ENCODE measurements around the gene GRIN3B.
"Not testable (repeated sequence)": the region's sequence is repeated elsewhere in the genome, so short reads cannot be mapped to it uniquely, and the experiment has no call there.

The GRIN3B gene

GRCh38 chr19:1018393-1018792, 18.2 kb downstream of the GRIN3B start:
- DNase-seq (ENCODE audit: low read depth in 1 of 2, low spot score in 1 of 2): no peak

- DNase-seq (ENCODE audit: low read depth in 1 of 2, low spot score in 1 of 2): no peak
Observed at GRCh38 chr19:1018932-1019615, 18.9 kb downstream of the GRIN3B start.

GRCh38 chr19:1019616-1019961, 19.4 kb downstream of the GRIN3B start:
- no peak for DNase-seq (ENCODE audit: low read depth in 1 of 2, low spot score in 1 of 2)

- no peak for DNase-seq (ENCODE audit: low read depth in 1 of 2, low spot score in 1 of 2)
Observed at GRCh38 chr19:1019980-1020867, 20.0 kb downstream of the GRIN3B start.

DNA sequence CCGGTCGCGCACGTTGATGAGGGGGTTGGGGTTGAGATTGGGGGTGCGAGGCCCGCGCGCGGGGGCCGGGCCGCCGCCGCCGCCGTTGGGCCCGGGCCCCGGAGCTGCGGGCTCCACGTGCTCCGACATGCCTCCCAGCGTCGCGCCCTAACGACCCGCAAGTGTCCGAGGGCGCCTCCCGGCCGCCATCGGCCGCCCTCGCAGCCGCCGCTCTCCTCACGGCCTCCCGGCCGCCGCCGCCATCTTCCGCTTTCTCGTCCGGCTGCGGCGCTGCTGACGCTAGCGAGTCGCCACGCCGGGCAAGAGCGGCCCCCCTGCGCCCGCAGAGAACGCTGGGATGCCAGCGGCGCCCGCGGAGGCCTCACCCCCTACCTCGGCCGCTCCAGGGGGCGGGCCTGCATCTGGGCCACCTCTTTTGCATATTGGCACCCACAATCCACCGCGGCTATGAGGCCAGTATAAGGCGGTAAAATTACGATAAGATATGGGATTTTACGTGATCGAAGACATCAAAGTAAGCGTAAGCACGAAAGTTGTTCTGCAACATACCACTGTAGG, 20.7 kb downstream of the GRIN3B start, which contains the start of gene TMEM259:
Gene TMEM259, minus strand, starts transcription at position 256 of the 558 bp plus-strand sequence. Its CDS starts 127 bp downstream, at position 129.
- DNase-seq (ENCODE audit: low read depth in 1 of 2, low spot score in 1 of 2): peak; percentile 91 to 95

DNA sequence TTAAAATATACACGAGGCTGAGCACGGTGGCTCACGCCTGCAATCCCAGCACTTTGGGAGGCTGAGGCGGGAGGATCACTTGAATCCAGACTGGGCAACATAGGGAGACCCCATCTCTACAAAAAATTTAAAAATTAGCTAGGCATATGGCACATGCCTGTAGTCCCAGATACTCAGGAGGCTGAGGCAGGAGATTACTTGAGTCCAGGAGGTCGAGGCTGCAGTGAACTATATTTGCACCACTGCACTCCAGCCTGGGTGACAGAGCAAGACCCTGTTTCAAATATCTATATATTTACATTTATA, 23.6 kb downstream of the GRIN3B start:
- DNase-seq (ENCODE audit: low read depth in 1 of 2, low spot score in 1 of 2): not testable (repeated sequence)

GRCh38 chr19:1025080-1025479, 24.9 kb downstream of the GRIN3B start:
- not testable (repeated sequence) for DNase-seq (ENCODE audit: low read depth in 1 of 2, low spot score in 1 of 2)

DNA sequence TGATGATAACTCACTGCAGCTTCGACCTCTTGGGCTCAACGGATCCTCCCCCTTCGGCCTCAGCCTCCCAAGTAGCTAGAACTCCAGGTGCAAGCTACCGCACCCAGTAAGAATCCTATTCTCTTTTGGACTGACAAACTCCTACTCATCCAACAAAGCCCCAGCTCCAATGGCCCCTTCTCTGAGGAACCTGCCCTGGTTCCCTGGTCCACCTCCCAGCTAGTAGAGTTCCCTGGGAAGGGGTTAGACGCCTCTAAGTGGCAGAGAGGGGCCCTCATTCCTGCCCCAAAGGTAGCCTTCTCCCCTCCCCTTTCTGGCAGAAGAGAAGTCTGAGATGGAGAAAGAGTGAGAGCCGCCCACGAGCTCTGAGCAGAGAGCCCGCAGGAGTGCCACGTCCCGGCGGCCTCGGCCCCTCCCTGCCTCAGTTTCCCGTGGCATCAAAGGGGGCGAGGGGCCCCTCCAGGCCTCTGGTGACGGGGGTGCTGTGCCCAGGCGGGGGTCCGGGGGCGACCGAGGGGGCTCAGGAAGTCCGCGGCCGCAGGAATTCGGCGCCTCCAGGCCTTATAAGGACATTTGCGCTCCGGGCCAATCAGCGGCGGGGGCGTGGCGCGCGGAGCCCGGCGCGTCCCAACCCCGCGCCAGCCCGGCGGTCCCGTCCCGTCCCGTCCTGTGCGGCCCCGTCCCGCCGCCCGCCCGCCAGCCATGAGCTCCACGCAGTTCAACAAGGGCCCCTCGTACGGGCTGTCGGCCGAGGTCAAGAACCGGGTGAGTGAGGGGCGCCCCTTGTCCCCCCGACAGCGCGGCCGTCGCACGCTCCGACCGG, 26.0 kb downstream of the GRIN3B start, which contains the start of gene CNN2:
Gene CNN2, plus strand, starts transcription at position 649 of the 823 bp plus-strand sequence. Its CDS starts 54 bp downstream, at position 703.
- peak in 1 of 2 donors; percentile 49 for DNase-seq (ENCODE audit: low read depth in 1 of 2, low spot score in 1 of 2)

DNA sequence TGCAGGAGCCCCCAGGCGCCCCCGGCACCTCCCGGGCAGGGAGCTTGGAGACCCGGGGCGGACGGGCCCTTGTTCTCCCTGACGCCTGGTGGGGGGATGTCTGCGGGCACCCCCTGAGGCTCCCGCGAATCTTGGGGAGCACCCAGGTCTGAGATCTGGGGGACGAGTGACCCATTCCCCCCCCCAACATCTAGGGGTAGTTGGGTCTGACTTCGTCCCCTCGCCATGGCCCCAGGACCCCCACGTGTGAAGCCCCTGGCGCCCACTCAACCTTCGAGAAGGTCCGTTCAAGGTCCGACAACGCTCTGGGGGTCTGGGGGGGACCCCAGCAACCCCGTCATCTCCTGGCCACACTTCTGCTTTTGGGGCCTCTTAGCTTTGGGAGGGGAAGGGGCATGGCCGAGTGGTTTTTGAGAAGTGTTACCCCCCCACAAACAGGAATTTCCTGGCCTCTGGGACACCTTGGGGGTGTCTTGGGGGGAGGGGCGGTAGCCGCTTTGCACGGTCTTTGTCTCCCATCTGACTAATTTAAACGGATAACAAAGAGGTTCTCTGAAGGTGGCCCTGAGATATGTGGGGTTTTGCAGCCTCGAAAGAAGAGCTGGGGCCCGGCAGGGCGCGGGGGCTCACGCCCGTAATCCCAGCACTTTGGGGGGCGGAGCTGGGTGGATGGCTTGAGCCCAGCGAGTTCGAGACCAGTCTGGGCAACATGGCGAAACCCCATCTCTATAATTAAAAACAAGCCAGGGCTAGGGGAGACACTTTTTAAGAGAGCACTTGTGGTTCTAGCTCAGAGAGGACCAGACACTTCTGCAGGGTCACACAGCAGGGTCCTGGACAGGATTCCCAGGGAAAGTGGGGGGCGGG, 26.8 kb downstream of the GRIN3B start:
- no peak for DNase-seq (ENCODE audit: low read depth in 1 of 2, low spot score in 1 of 2)

GRCh38 chr19:1027650-1028061, 27.4 kb downstream of the GRIN3B start:
- no peak for DNase-seq (ENCODE audit: low read depth in 1 of 2, low spot score in 1 of 2)

GRCh38 chr19:1028062-1028926, 28.1 kb downstream of the GRIN3B start:
- DNase-seq (ENCODE audit: low read depth in 1 of 2, low spot score in 1 of 2): peak in 1 of 2 donors; percentile 19

DNA sequence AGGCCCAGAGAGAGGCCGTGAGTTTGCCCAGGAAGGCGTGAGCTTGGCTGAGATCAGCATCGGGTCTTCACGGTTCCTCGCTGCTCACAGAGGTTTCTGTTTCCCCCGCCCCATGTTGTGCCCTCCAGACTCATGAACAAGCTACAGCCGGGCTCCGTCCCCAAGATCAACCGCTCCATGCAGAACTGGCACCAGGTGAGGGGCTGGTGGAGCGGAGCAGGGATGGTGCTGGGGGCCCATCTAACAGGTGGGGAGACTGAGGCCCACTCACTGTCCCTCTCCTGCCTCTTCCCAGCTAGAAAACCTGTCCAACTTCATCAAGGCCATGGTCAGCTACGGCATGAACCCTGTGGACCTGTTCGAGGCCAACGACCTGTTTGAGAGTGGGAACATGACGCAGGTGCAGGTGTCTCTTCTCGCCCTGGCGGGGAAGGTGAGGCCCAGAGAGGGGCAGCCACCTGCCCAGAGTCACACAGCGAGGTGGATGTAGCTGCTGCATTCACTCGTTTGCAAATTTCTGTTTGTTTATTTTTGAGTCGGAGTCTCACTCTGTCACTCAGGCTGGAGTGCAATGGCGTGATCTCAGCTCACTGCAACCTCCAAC, 32.1 kb downstream of the GRIN3B start:
- DNase-seq (ENCODE audit: low read depth in 1 of 2, low spot score in 1 of 2): no peak

DNA sequence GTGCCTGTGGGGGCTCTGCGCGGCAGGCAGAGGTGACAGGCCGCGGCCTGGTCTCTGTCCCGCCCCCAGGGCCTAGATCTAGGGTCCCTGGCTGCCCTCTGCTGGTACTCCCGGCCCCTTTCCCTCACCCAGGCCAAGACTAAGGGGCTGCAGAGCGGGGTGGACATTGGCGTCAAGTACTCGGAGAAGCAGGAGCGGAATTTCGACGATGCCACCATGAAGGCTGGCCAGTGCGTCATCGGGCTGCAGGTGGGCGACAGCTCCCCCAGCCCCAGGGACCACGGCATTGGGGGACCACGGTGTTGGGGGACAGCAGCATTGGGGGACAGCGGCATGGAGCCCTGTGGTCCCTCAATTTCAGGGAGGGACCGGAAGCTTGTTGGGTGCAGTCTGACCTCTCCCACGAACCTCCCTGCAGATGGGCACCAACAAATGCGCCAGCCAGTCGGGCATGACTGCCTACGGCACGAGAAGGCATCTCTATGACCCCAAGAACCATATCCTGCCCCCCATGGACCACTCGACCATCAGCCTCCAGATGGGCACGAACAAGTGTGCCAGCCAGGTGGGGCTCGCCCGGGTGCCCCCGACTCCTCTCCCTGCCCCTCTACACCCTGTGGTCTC, 35.9 kb downstream of the GRIN3B start:
- no peak for DNase-seq (ENCODE audit: low read depth in 1 of 2, low spot score in 1 of 2)

GRCh38 chr19:1037621-1038064, 37.4 kb downstream of the GRIN3B start:
- DNase-seq (ENCODE audit: low read depth in 1 of 2, low spot score in 1 of 2): no peak

- DNase-seq (ENCODE audit: low read depth in 1 of 2, low spot score in 1 of 2): no peak
Observed at GRCh38 chr19:1038978-1039645, 38.9 kb downstream of the GRIN3B start.

- DNase-seq (ENCODE audit: low read depth in 1 of 2, low spot score in 1 of 2): peak; percentile 97 to 98
Observed at GRCh38 chr19:1039646-1040475, 39.6 kb downstream of the GRIN3B start, which contains the start of gene ABCA7. TSS of gene ABCA7 (plus strand) at chr19:1040107. CDS start at chr19:1041362, 1,255 bp downstream.
